Measurements from ENCODE around the gene NOTUM. TPM values are rescaled to one million over a fixed set of nuclear protein-coding genes. Genes with fewer than 3 reads are reported as not detected.

NOTUM gene
- total and polyA plus RNA-seq, 4 donors, result 0.19 to 5.4 (median 1.6) TPM

- no peak for TF ChIP-seq REST (IDR thresholded peaks at IDR 0.05)
- TF ChIP-seq TAF1 (conservative IDR thresholded peaks at IDR 0.05), result no peak
- no peak for TF ChIP-seq RXRA (IDR thresholded peaks at IDR 0.05)
- TF ChIP-seq HNF4G (IDR thresholded peaks at IDR 0.05), result no peak
- no peak for TF ChIP-seq ZBTB33 (IDR thresholded peaks at IDR 0.05)
- TF ChIP-seq, protein P1, sequence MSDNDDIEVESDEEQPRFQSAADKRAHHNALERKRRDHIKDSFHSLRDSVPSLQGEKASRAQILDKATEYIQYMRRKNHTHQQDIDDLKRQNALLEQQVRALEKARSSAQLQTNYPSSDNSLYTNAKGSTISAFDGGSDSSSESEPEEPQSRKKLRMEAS (IDR thresholded peaks at IDR 0.05), result no peak
- TF ChIP-seq YY1 (IDR thresholded peaks at IDR 0.05), result no peak
- TF ChIP-seq GABPA (IDR thresholded peaks at IDR 0.05 in 1 of 2, conservative IDR thresholded peaks at IDR 0.05 in 1 of 2), result no peak
- TF ChIP-seq JUND (IDR thresholded peaks at IDR 0.05), result no peak
These were observed 9.0 kb downstream of the NOTUM start (continued) for GRCh38 chr17:81951785-81952684.

DNA sequence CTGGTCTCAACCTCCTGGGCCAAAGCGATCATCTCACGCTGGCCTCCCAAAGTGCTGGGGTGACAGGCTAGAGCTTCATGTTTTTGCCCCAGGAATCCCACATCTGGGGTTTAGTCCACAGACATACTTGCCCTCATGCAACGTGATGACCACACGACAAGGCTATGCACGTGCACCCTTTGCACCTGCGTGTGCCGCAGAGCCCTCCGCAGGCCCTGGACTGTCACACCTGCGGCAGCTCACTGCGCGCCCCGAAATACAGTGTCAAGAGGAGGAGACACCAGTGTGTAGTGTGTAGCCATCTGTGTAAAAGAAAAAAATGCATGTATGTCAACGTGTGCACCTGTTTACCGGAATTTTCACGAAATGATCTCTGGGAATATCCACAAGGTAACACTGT, 10.5 kb downstream of the NOTUM start:
- Histone ChIP-seq H3K36me3 (ENCODE audit: control insufficient read depth in 4 of 4, insufficient read depth in 3 of 4, low read depth in 1 of 4, low read length in 3 of 4) (no peaks in the 10 kb centered on the region), H3K27ac (ENCODE audit: low read depth in 1 of 2, low read length in 2 of 2) (no peak overlapping the region), H3K4me1 (ENCODE audit: control insufficient read depth in 4 of 4, insufficient read depth in 4 of 4, low read length in 3 of 4) (no peaks in the 10 kb centered on the region), H3K9me3 (ENCODE audit: control insufficient read depth in 4 of 4, low read length in 3 of 4) (no peaks in the 10 kb centered on the region), H3K27me3 (ENCODE audit: control insufficient read depth in 4 of 4, insufficient read depth in 4 of 4, low read length in 3 of 4) (no peaks in the 10 kb centered on the region), H3K4me3 (ENCODE audit: low read depth in 1 of 3, low read length in 3 of 3) (no peak overlapping the region), H3K9ac (ENCODE audit: low read depth in 1 of 2, low read length in 2 of 2) (no peak overlapping the region)
- TF ChIP-seq HNF4A (conservative IDR thresholded peaks at IDR 0.05) (no peak), NR2F2 (IDR thresholded peaks at IDR 0.05) (no peak), RXRA (IDR thresholded peaks at IDR 0.05) (no peak), HNF4G (IDR thresholded peaks at IDR 0.05) (no peak), EGR1 (IDR thresholded peaks at IDR 0.05; ENCODE audit: low read depth in 2 of 2) (no peak), REST (IDR thresholded peaks at IDR 0.05) (no peak)
- no peak for DNase-seq (ENCODE audit: low spot score)
- WGBS, result 85% methylated on average over 15 of the region's 15 CpGs

All from liver (tissue), 9 donors.